Right cardiac atrium (tissue), 5 donors: ENCODE results near the gene AR. TPM values are rescaled to one million over a fixed set of nuclear protein-coding genes. Genes with fewer than 3 reads are reported as not detected.
"Not testable (repeated sequence)": the region's sequence is repeated elsewhere in the genome, so short reads cannot be mapped to it uniquely, and the experiment has no call there.

ENCODE experiments used
- ATAC-seq, 2 donors: fragments of 200-7000 bp; cut with Tn5 transposase; one replicate each; pipeline versions ENCODE4 v1.8.0 to v1.9.1; 2020; ENCODE audit warnings: moderate library complexity in 2 of 2, mild to moderate bottlenecking in 1 of 2
- DNase-seq, 3 donors: peaks; one replicate each; pipeline ENCODE4 v3.0.0-alpha.2; 2020
- H3K27ac ChIP-seq: one replicate; pipeline ENCODE4 v1.5.1; 2013; ENCODE audit warnings: mild to moderate bottlenecking, low read length, control low read depth, moderate library complexity
- H3K27me3 ChIP-seq: one replicate; pipeline ENCODE4 v1.6.1; 2013; ENCODE audit not compliant: control insufficient read depth, insufficient read depth
- H3K4me1 ChIP-seq: one replicate; pipeline ENCODE4 v1.6.1; 2013; ENCODE audit warnings: low read length; ENCODE audit not compliant: control insufficient read depth, insufficient read depth
- H3K4me3 ChIP-seq: one replicate; pipeline ENCODE4 v1.5.1; 2013; ENCODE audit warnings: low read length, control low read depth
- H3K9me3 ChIP-seq: one replicate; pipeline ENCODE4 v1.6.1; 2013; ENCODE audit warnings: low read length; ENCODE audit not compliant: control insufficient read depth
- WGBS: extraction: QIAGEN DNeasy Blood & Tissue Kit; methylation state at CpG from one replicate; pipeline ENCODE4 v1.1.7; 2013; 5-methylcytosine and 5-hydroxymethylcytosine counted together
- intact Hi-C, 4 donors: fragments of 100-400 bp; cut with DNase I; formaldehyde crosslinking; loops; one replicate each; pipeline versions ENCODE4 v1.11.0 to v1.14.0; 2022 to 2023
- polyA plus RNA-seq: library from polyadenylated mRNA; stranded (reverse); fragments of 200-250 nt; gene quantifications from one replicate; pipeline ENCODE4 v1.2.3, GENCODE V29; 2013
- total RNA-seq, 4 donors: library from RNA; stranded (reverse); fragmentation: NEBNext Ultra II Directional; extraction: Animal tissue kit (Norgen Biotek cat#: 25700); gene quantifications; one replicate each; pipeline ENCODE4 v1.2.1, GENCODE V29; 2021
- donor health status: healthy with polysubstance abuse.
- donor health status: DM: no; HTN: yes; CAD: no.
- donor health status: DM: no; HTN: no; CAD: no.
- donor health status: DM: no; HTN: yes; CAD: no; lungs with severe emphysema.
- donor health status: DM: yes; HTN: yes; CAD: no.

The AR gene
- total and polyA plus RNA-seq, 5 donors: 3.4 to 20.5 (median 14.5) TPM

GRCh38 chrX:67607466-67607865, 63.6 kb downstream of the AR start:
- intact Hi-C loops: no loop called here
- ATAC-seq: no peak
- no peaks in the 10 kb centered on the region for H3K27me3 ChIP-seq
- WGBS: 94% methylated on average over 1 of the region's 1 CpG
- no peaks in the 10 kb centered on the region for H3K9me3 ChIP-seq
- no peak for DNase-seq
- H3K27ac ChIP-seq: no peak overlapping the region
- H3K4me1 ChIP-seq: no peaks in the 10 kb centered on the region
- H3K4me3 ChIP-seq: no peak overlapping the region

- H3K9me3 ChIP-seq: no peaks in the 10 kb centered on the region
- DNase-seq (no peak), ATAC-seq (no peak)
- H3K4me1 ChIP-seq: no peaks in the 10 kb centered on the region
- H3K4me3 ChIP-seq: no peak overlapping the region
- H3K27ac ChIP-seq: no peak overlapping the region
- WGBS: 0% methylated on average over 1 of the region's 1 CpG
- no peaks in the 10 kb centered on the region for H3K27me3 ChIP-seq
- intact Hi-C loops: no loop called here
Observed at GRCh38 chrX:67610282-67610681, 66.5 kb downstream of the AR start.

- H3K27me3 ChIP-seq: no peaks in the 10 kb centered on the region
- ATAC-seq (no peak), DNase-seq (no peak)
- 67% methylated on average over 3 of the region's 3 CpGs for WGBS
- intact Hi-C loops: no loop called here
- no peaks in the 10 kb centered on the region for H3K9me3 ChIP-seq
- no peak overlapping the region for H3K4me3 ChIP-seq
- H3K27ac ChIP-seq: no peak overlapping the region
- no peaks in the 10 kb centered on the region for H3K4me1 ChIP-seq
Observed at GRCh38 chrX:67612231-67612630, 68.4 kb downstream of the AR start.

- H3K27me3 ChIP-seq: no peaks in the 10 kb centered on the region
- ATAC-seq: no peak
- H3K27ac ChIP-seq: no peak overlapping the region
- intact Hi-C loops: no loop called here
- DNase-seq: no peak
- H3K9me3 ChIP-seq: no peaks in the 10 kb centered on the region
- no peak overlapping the region for H3K4me3 ChIP-seq
- no peaks in the 10 kb centered on the region for H3K4me1 ChIP-seq
Observed at GRCh38 chrX:67613366-67613765, 69.5 kb downstream of the AR start.

DNA sequence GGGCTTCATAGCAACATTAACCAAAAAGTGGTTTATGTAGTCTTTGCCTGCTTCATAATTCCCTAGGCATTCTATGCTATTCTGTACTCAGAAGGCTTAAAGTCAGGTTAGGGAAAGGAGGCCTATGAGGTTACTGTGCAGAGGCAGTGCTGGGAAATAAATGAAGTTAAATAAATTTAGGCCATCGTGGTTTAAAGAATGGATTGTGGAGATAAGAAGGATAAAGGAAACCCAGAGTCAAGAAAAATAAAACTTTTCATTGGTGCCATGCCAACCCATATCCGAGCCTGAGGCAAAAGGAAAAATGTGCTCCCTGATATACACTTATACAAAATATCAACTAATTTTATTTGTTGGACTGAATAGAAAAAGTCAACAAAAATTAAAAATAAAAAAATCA, 70.2 kb downstream of the AR start:
- Histone ChIP-seq H3K9me3 (no peaks in the 10 kb centered on the region), H3K4me3 (no peak overlapping the region), H3K4me1 (no peaks in the 10 kb centered on the region), H3K27me3 (no peaks in the 10 kb centered on the region), H3K27ac (no peak overlapping the region)
- DNase-seq (no peak), ATAC-seq (no peak)
- intact Hi-C loops: no loop called here
- 52% methylated on average over 2 of the region's 2 CpGs for WGBS

- ATAC-seq (no peak), DNase-seq (no peak)
- Histone ChIP-seq H3K4me3 (no peak overlapping the region), H3K27ac (no peak overlapping the region), H3K27me3 (no peaks in the 10 kb centered on the region), H3K4me1 (no peaks in the 10 kb centered on the region), H3K9me3 (no peaks in the 10 kb centered on the region)
- intact Hi-C loops: no loop called here
- 88% methylated on average over 1 of the region's 1 CpG for WGBS
Observed at GRCh38 chrX:67614423-67614822, 70.6 kb downstream of the AR start.

GRCh38 chrX:67619253-67619652, 75.4 kb downstream of the AR start:
- 64% methylated on average over 1 of the region's 1 CpG for WGBS
- Histone ChIP-seq H3K9me3 (no peaks in the 10 kb centered on the region), H3K4me3 (no peak overlapping the region), H3K27ac (no peak overlapping the region), H3K4me1 (no peaks in the 10 kb centered on the region), H3K27me3 (no peaks in the 10 kb centered on the region)
- ATAC-seq (no peak), DNase-seq (no peak)
- intact Hi-C loops: no loop called here

DNA sequence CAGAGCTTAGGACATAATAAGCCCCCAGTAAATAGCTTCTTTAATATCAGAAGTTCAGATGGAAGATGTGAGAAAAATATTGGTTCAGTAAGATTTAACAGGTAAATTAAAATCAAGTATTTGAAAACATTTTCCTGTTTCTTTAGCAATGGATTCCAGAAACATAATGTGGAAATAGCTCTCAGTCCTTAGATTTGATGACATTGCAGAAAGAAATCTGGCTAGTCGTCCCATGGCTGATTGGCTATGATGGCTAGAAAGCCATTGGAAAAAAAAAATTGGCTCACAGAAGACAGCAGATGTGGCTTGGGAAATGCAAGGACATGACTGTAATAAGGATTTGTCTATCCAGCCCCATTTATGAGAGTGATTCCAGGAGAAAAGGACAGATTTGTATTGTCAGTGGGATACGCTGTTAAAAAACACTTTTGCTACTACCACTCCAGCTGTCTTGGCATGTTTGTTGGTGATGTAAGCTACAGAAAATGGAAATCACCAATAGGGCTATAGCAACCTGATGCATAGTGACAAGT, 78.3 kb downstream of the AR start:
- Histone ChIP-seq H3K27me3 (no peaks in the 10 kb centered on the region), H3K9me3 (no peaks in the 10 kb centered on the region), H3K4me1 (no peaks in the 10 kb centered on the region), H3K27ac (no peak overlapping the region), H3K4me3 (no peak overlapping the region)
- ATAC-seq (no peak), DNase-seq (no peak)
- WGBS: 59% methylated on average over 2 of the region's 2 CpGs
- intact Hi-C loops: no loop called here

GRCh38 chrX:67624325-67624724, 80.5 kb downstream of the AR start:
- no peak for ATAC-seq
- H3K4me3 ChIP-seq: no peak overlapping the region
- H3K27ac ChIP-seq: no peak overlapping the region
- intact Hi-C loops: no loop called here
- no peaks in the 10 kb centered on the region for H3K4me1 ChIP-seq
- no peaks in the 10 kb centered on the region for H3K27me3 ChIP-seq
- DNase-seq: no peak
- H3K9me3 ChIP-seq: no peaks in the 10 kb centered on the region

DNA sequence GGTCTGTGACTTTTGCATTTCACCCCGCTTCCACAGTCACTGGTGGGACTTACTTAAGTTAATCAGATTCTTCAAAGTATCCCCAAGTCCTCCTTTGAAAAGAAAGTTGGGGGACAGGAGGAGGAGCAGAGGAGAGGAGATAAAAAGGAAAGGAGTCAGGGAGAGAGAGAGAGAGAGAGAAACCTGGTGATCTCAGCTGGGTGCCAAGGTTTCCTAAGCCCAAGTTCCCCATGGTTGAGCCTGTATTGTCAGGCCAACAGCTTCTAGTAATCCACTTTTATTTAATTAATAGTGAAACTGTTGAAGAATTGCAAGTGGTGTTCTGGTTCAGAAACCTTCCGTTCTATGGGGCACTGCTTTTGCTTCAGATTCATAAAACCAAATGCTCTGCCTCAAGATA, 91.6 kb downstream of the AR start:
- ATAC-seq: no peak
- H3K4me3 ChIP-seq: no peak overlapping the region
- no peaks in the 10 kb centered on the region for H3K4me1 ChIP-seq
- no peak for DNase-seq
- H3K27me3 ChIP-seq: no peaks in the 10 kb centered on the region
- H3K27ac ChIP-seq: no peak overlapping the region
- no peaks in the 10 kb centered on the region for H3K9me3 ChIP-seq
- intact Hi-C loops: no loop called here
- WGBS: 88% methylated on average over 2 of the region's 2 CpGs

GRCh38 chrX:67636532-67636931, 92.7 kb downstream of the AR start:
- intact Hi-C loops: no loop called here
- Histone ChIP-seq H3K9me3 (no peaks in the 10 kb centered on the region), H3K4me3 (no peak overlapping the region), H3K27me3 (no peaks in the 10 kb centered on the region), H3K27ac (no peak overlapping the region), H3K4me1 (no peaks in the 10 kb centered on the region)
- ATAC-seq (no peak), DNase-seq (no peak)

GRCh38 chrX:67637293-67637692, 93.5 kb downstream of the AR start:
- H3K4me3 ChIP-seq, H3K9me3 ChIP-seq, H3K27ac ChIP-seq, H3K4me1 ChIP-seq, DNase-seq, intact Hi-C loops, ATAC-seq, H3K27me3 ChIP-seq: not testable (repeated sequence)
- 94% methylated on average over 3 of the region's 3 CpGs for WGBS
